HG02973 (cell line): Measurements from ENCODE around the gene C11orf86.

Experiments
- ATAC-seq: cut with Tn5 transposase; IDR thresholded peaks from one replicate; pipeline ENCODE4 v1.9.1; 2021; ENCODE audit warnings: moderate library complexity; ENCODE audit not compliant: unreplicated experiment

C11orf86 gene

GRCh38 chr11:66966351-66966750 is 8.8 kb upstream of the C11orf86 start:
- ATAC-seq = no peak

GRCh38 chr11:66967670-66968425 is 7.3 kb upstream of the C11orf86 start:
- no peak for ATAC-seq

GRCh38 chr11:66969584-66970225 is 5.4 kb upstream of the C11orf86 start:
- no peak for ATAC-seq

GRCh38 chr11:66970371-66970806 is 4.7 kb upstream of the C11orf86 start:
- no peak for ATAC-seq

- no peak for ATAC-seq
These were observed 4.2 kb upstream of the C11orf86 start for GRCh38 chr11:66970807-66971442.

- no peak for ATAC-seq
These were observed 3.6 kb upstream of the C11orf86 start for GRCh38 chr11:66971488-66971887.

GRCh38 chr11:66973956-66974580 is 1.0 kb upstream of the C11orf86 start:
- ATAC-seq = no peak

- no peak for ATAC-seq
These were observed 412 bp downstream of the C11orf86 start for GRCh38 chr11:66975405-66976027.

GRCh38 chr11:66976028-66976467 is 944 bp downstream of the C11orf86 start:
- no peak for ATAC-seq

GRCh38 chr11:66976925-66977324 is 1.8 kb downstream of the C11orf86 start:
- ATAC-seq = no peak

GRCh38 chr11:66978229-66978628 is 3.1 kb downstream of the C11orf86 start:
- no peak for ATAC-seq

- ATAC-seq = no peak
These were observed 3.6 kb downstream of the C11orf86 start for GRCh38 chr11:66978717-66979116.

- ATAC-seq = no peak
These were observed 4.4 kb downstream of the C11orf86 start for GRCh38 chr11:66979336-66979980.

GRCh38 chr11:66981976-66982578 is 7.0 kb downstream of the C11orf86 start:
- no peak for ATAC-seq

- no peak for ATAC-seq
These were observed 8.3 kb downstream of the C11orf86 start for GRCh38 chr11:66983275-66983924.

GRCh38 chr11:66985508-66986177 is 10.5 kb downstream of the C11orf86 start:
- ATAC-seq = no peak

GRCh38 chr11:66986178-66986545 is 11.1 kb downstream of the C11orf86 start:
- no peak for ATAC-seq

- ATAC-seq = no peak
These were observed 12.1 kb downstream of the C11orf86 start for GRCh38 chr11:66987158-66987620.
